HG03159 (cell line): ENCODE data around the gene RBM12.
A peak's percentile ranks its signal among the peaks of the same experiment; 100 is the strongest.
"Not testable (repeated sequence)": the region's sequence is repeated elsewhere in the genome, so short reads cannot be mapped to it uniquely, and the experiment has no call there.

Source experiments
- ATAC-seq: cut with Tn5 transposase; IDR thresholded peaks from one replicate; pipeline ENCODE4 v1.9.1; 2021; ENCODE audit warnings: mild to moderate bottlenecking, moderate library complexity; ENCODE audit not compliant: unreplicated experiment

RBM12 gene

GRCh38 chr20:35699127-35699956 is 34.6 kb upstream of the RBM12 start, which contains the start of the genes NFS1 and ROMO1:
NFS1 (minus strand) TSS chr20:35699352; CDS start chr20:35699288, 64 bp downstream.
ROMO1 (plus strand) TSS chr20:35699405; CDS start chr20:35699633, 228 bp downstream.
- peak; percentile 73 for ATAC-seq

GRCh38 chr20:35698298-35699126 is 33.8 kb upstream of the RBM12 start:
- peak; percentile 12 for ATAC-seq

- no peak for ATAC-seq
Observed at GRCh38 chr20:35697696-35698297, 33.1 kb upstream of the RBM12 start.

GRCh38 chr20:35695978-35696377 is 31.3 kb upstream of the RBM12 start:
- ATAC-seq, result no peak

- ATAC-seq, result no peak
Observed at GRCh38 chr20:35695245-35695749, 30.6 kb upstream of the RBM12 start.

- ATAC-seq, result no peak
Observed at GRCh38 chr20:35690265-35690664, 25.6 kb upstream of the RBM12 start.

GRCh38 chr20:35686872-35687271 is 22.2 kb upstream of the RBM12 start:
- not testable (repeated sequence) for ATAC-seq

GRCh38 chr20:35685368-35685767 is 20.7 kb upstream of the RBM12 start:
- not testable (repeated sequence) for ATAC-seq

- no peak for ATAC-seq
Observed at GRCh38 chr20:35681960-35682359, 17.3 kb upstream of the RBM12 start.

GRCh38 chr20:35680452-35681183 is 15.9 kb upstream of the RBM12 start:
- no peak for ATAC-seq

- no peak for ATAC-seq
Observed at GRCh38 chr20:35674921-35675320, 10.2 kb upstream of the RBM12 start.

GRCh38 chr20:35673884-35674283 is 9.2 kb upstream of the RBM12 start:
- no peak for ATAC-seq

- no peak for ATAC-seq
Observed at GRCh38 chr20:35669681-35670080, 5.0 kb upstream of the RBM12 start.

- ATAC-seq, result no peak
Observed at GRCh38 chr20:35669221-35669620, 4.5 kb upstream of the RBM12 start.

- ATAC-seq, result no peak
Observed at GRCh38 chr20:35665949-35666288, 1.2 kb upstream of the RBM12 start.

- peak; percentile 35 for ATAC-seq
Observed at GRCh38 chr20:35663516-35664465, 909 bp downstream of the RBM12 start.

- ATAC-seq, result no peak
Observed at GRCh38 chr20:35662551-35662950, 2.1 kb downstream of the RBM12 start.

- ATAC-seq, result no peak
Observed at GRCh38 chr20:35661908-35662307, 2.8 kb downstream of the RBM12 start.

GRCh38 chr20:35661053-35661452 is 3.6 kb downstream of the RBM12 start:
- no peak for ATAC-seq
